HepG2 (cell line): ENCODE results near the gene SOAT2. TPM values are rescaled to one million over a fixed set of nuclear protein-coding genes. Genes with fewer than 3 reads are reported as not detected.

ENCODE experiments used
- ATAC-seq: fragments of 200-7000 bp; cut with Tn5 transposase; 3 replicates; pipeline ENCODE4 v1.9.1; 2020; ENCODE audit warnings: mild to moderate bottlenecking, moderate library complexity
- BruUV-seq: library from RNA; stranded (reverse); fragments of 400-500 nt; replicated peaks from 2 replicates; lab custom pipeline; 2021; lab: Mats Ljungman, UMichigan
- CTCF ChIA-PET: fragments of 300-600 bp; formaldehyde crosslinking; extraction: SDS; loops from one replicate; lab custom pipeline; 2021; ENCODE audit warnings: low total read pairs, inconsistent platforms, low intra/inter-chr PET ratio; lab: Yijun Ruan, JAX
- POLR2A ChIA-PET: fragments of 350-600 bp; sonication (Branson Sonifier 250); formaldehyde crosslinking; loops from one replicate; lab custom pipeline; 2020; ENCODE audit warnings: antibody characterized with exemption, inconsistent platforms; lab: Yijun Ruan, JAX
- DNase-seq: peaks from one replicate; pipeline ENCODE4 v3.0.0-alpha.2; 2015; ENCODE audit warnings: low spot score
- FAIRE-seq: peaks from 3 replicates; lab custom pipeline; 2011; peaks lifted over from hg19 to GRCh38; lab: Jason Lieb, UNC
- H2AFZ ChIP-seq: one replicate; pipeline ENCODE4 v1.6.1; 2011; ENCODE audit warnings: low read length, inconsistent platforms
- H3K27ac ChIP-seq: fragments of 300-600 bp; 3 replicates; pipeline ENCODE4 v1.8.0; 2011; ENCODE audit warnings: mixed run types, mild to moderate bottlenecking, mixed read lengths, low read length, inconsistent platforms; ENCODE audit not compliant: insufficient read depth; ENCODE audit errors: extremely low read length
- H3K27me3 ChIP-seq, 2 experiments: fragments of 200-600 bp in 1 of 2; 2 replicates in 1 of 2; 3 replicates in 1 of 2; pipeline versions ENCODE4 v1.6.0 to v1.8.0; 2011; ENCODE audit warnings: low read length in 2 of 2, mild to moderate bottlenecking in 2 of 2, moderate library complexity in 2 of 2, inconsistent platforms in 1 of 2; ENCODE audit not compliant: insufficient read depth in 2 of 2, control insufficient read depth in 1 of 2
- H3K36me3 ChIP-seq, 2 experiments: fragments of 200-600 bp in 1 of 2; replicated peaks in 1 of 2; 2 replicates in 1 of 2; 3 replicates in 1 of 2; pipeline versions ENCODE4 v1.5.1 to v1.8.0; 2011; ENCODE audit warnings: low read length in 2 of 2, inconsistent platforms in 1 of 2; ENCODE audit not compliant: insufficient read depth in 2 of 2, control insufficient read depth in 1 of 2
- H3K4me1 ChIP-seq: 2 replicates; pipeline ENCODE4 v1.5.1; 2012; ENCODE audit warnings: low read length, inconsistent platforms; ENCODE audit not compliant: insufficient read depth
- H3K4me2 ChIP-seq: 2 replicates; pipeline ENCODE4 v1.6.0; 2011; ENCODE audit warnings: low read depth, low read length, inconsistent platforms
- H3K4me3 ChIP-seq, 3 experiments: fragments of 200-600 bp in 1 of 3; sonication (generic), shearing (Covaris generic) in 1 of 3; replicated peaks in 1 of 3; 2 replicates each; pipeline ENCODE4 v1.5.1; 2011 to 2016; ENCODE audit warnings: low read length in 3 of 3, inconsistent platforms in 2 of 3, low read depth in 2 of 3, mild to moderate bottlenecking in 2 of 3, control low read depth in 1 of 3, mixed read lengths in 1 of 3; ENCODE audit not compliant: insufficient read depth in 1 of 3
- H3K79me2 ChIP-seq: one replicate; pipeline ENCODE4 v1.6.1; 2011; ENCODE audit warnings: low read length, inconsistent platforms; ENCODE audit not compliant: insufficient read depth
- H3K9ac ChIP-seq: 2 replicates; pipeline ENCODE4 v1.6.0; 2011; ENCODE audit warnings: mild to moderate bottlenecking, low read depth, low read length, inconsistent platforms; ENCODE audit not compliant: insufficient read depth
- H3K9me3 ChIP-seq: 2 replicates; pipeline ENCODE4 v1.5.1; 2012; ENCODE audit warnings: mild to moderate bottlenecking, low read length
- H4K20me1 ChIP-seq: 2 replicates; pipeline ENCODE4 v1.6.0; 2011; ENCODE audit warnings: inconsistent platforms, mild to moderate bottlenecking, low read length, moderate library complexity; ENCODE audit not compliant: insufficient read depth
- NCOA2 ChIP-seq: sonication (generic); formaldehyde crosslinking; IDR thresholded peaks from 2 replicates; pipeline ENCODE4 v1.8.0; 2022; ENCODE audit warnings: inconsistent platforms
- RXRB ChIP-seq: IDR thresholded peaks from 2 replicates; pipeline ENCODE4 v1.6.1; 2016; ENCODE audit warnings: borderline replicate concordance, missing genetic modification reagents, missing compliant biosample characterization
- SRY ChIP-seq: sonication (generic); formaldehyde crosslinking; IDR thresholded peaks from 2 replicates; pipeline ENCODE4 v1.8.0; 2022; ENCODE audit warnings: mild to moderate bottlenecking, missing genetic modification reagents
- ZNF441 ChIP-seq: sonication (generic); formaldehyde crosslinking; IDR thresholded peaks from 2 replicates; pipeline ENCODE4 v1.7.0; 2021; ENCODE audit warnings: missing genetic modification reagents, borderline replicate concordance
- ZNF589 ChIP-seq: sonication (generic); formaldehyde crosslinking; conservative IDR thresholded peaks from 2 replicates; pipeline ENCODE4 v1.8.0; 2022; ENCODE audit warnings: mild to moderate bottlenecking, moderate library complexity, missing genetic modification reagents
- WGBS: methylation state at CpG from one replicate; pipeline ENCODE4 v1.1.6; 2017; ENCODE audit warnings: low lambda C conversion rate; 5-methylcytosine and 5-hydroxymethylcytosine counted together
- in situ Hi-C: cut with HindIII; loops from 2 replicates; pipeline ENCODE4 v1.10.0; 2017; ENCODE audit warnings: low pct_unique_long_range_greater_than_20kb; ENCODE audit not compliant: extremely low pct_ligation_motif_present
- intact Hi-C: fragments of 100-400 bp; cut with micrococcal nuclease; formaldehyde crosslinking; loops from one replicate; pipeline ENCODE4 v1.10.0; 2022; ENCODE audit not compliant: unreplicated experiment
- polyA plus RNA-seq, 8 experiments: library from polyadenylated mRNA; depleted of rRNA in 3 of 8; stranded (reverse) in 7 of 8; unstranded in 1 of 8; fragments of >200 nt; fragmentation: Illumina TruSeq in 4 of 8; extraction: Trizol in 4 of 8; gene quantifications; 2 replicates each; pipeline versions ENCODE4 v1.2.1 to v1.2.3, GENCODE V29; 2011 to 2016; ENCODE audit warnings: low read depth in 4 of 8, missing spikeins in 1 of 8, mixed read lengths in 1 of 8; ENCODE audit not compliant: insufficient read depth in 1 of 8
- total RNA-seq, 5 experiments: library from RNA; depleted of rRNA; stranded (reverse); fragments of >200 nt; fragmentation: Illumina TruSeq; extraction: Trizol; gene quantifications; 2 replicates each; pipeline ENCODE4 v1.2.3, GENCODE V29; 2016; ENCODE audit warnings: low read depth in 1 of 5
- TF ChIP-seq, protein P1 (sequence below): sonication (generic); formaldehyde crosslinking; IDR thresholded peaks from 2 replicates; pipeline ENCODE4 v1.4.0; 2020; ENCODE audit warnings: missing genetic modification reagents
- TF ChIP-seq, protein P2 (sequence below): sonication (generic); formaldehyde crosslinking; IDR thresholded peaks from 2 replicates; pipeline ENCODE4 v1.5.1; 2020; ENCODE audit warnings: mild to moderate bottlenecking, missing genetic modification reagents, moderate library complexity
- TF ChIP-seq, protein P3 (sequence below): conservative IDR thresholded peaks from 2 replicates; pipeline ENCODE4 v1.6.1; 2018; ENCODE audit warnings: missing genetic modification reagents
- TF ChIP-seq, protein P4 (sequence below): sonication (generic); formaldehyde crosslinking; conservative IDR thresholded peaks from 2 replicates; pipeline ENCODE4 v1.4.0; 2020; ENCODE audit warnings: mild to moderate bottlenecking, missing genetic modification reagents, moderate library complexity

Gene SOAT2
- total and polyA plus RNA-seq, 2 of the 13 experiments (the other 11 are each of a cell fraction or from before 2014, with no cell fraction given): 14.9 to 108 TPM

DNA sequence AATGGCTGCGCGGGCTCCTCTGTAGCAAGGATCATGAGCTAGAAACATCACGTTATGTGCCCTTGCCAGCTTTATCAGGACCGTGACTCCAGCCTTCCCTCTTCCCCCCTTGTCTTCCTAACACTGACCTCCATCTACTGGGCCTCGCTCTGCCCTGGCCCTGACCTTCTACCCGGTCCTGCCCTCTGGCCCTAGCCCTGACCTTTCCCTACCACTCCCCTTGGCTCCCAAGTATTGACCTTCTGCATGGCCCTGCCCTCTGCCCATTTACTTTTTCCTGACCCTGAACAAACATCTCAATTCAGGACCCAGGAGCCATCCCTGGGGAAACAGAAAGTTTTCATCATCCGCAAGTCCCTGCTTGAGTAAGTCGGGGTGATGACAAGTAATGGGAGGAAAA is 2.0 kb downstream of the SOAT2 start:
- ChIA-PET POLR2A (interaction anchor here (3.7 kb wide), 1 partner anchor 44 kb away, joined by 16 read pairs; no protein-coding TSS in a partner anchor), CTCF (no interaction called here)
- Histone ChIP-seq H3K4me3 (peak overlapping the region in 2 of 3 experiments; percentile 39 to 76; a peak in 3 of 6 replicates), H3K27me3 (no peaks in the 10 kb centered on the region), H3K9me3 (no peaks in the 10 kb centered on the region), H3K36me3 (peaks cover 0 to 7% of the 10 kb centered on the region in 2 experiments; a peak in 2 of 5 replicates), H3K27ac (peak overlapping the region; percentile 89), H2AFZ (no peak overlapping the region), H3K4me2 (peak overlapping the region; percentile 92), H4K20me1 (no peaks in the 10 kb centered on the region), H3K9ac (no peak overlapping the region), H3K4me1 (peaks cover 70% of the 10 kb centered on the region), H3K79me2 (no peaks in the 10 kb centered on the region)
- intact Hi-C loops: no loop called here
- no TSS peak for BruUV-seq
- no peak for ATAC-seq
- in situ Hi-C loops: no loop called here
- FAIRE-seq: peak; percentile 30
- no peak for DNase-seq
- WGBS: 60% methylated on average over 8 of the region's 8 CpGs
- TF ChIP-seq, protein P1, sequence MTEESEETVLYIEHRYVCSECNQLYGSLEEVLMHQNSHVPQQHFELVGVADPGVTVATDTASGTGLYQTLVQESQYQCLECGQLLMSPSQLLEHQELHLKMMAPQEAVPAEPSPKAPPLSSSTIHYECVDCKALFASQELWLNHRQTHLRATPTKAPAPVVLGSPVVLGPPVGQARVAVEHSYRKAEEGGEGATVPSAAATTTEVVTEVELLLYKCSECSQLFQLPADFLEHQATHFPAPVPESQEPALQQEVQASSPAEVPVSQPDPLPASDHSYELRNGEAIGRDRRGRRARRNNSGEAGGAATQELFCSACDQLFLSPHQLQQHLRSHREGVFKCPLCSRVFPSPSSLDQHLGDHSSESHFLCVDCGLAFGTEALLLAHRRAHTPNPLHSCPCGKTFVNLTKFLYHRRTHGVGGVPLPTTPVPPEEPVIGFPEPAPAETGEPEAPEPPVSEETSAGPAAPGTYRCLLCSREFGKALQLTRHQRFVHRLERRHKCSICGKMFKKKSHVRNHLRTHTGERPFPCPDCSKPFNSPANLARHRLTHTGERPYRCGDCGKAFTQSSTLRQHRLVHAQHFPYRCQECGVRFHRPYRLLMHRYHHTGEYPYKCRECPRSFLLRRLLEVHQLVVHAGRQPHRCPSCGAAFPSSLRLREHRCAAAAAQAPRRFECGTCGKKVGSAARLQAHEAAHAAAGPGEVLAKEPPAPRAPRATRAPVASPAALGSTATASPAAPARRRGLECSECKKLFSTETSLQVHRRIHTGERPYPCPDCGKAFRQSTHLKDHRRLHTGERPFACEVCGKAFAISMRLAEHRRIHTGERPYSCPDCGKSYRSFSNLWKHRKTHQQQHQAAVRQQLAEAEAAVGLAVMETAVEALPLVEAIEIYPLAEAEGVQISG (CRISPR knock-in tag): peak; percentile 39; the same call in 1 of the 2 replicates
- TF ChIP-seq ZNF441 (CRISPR knock-in tag) (no peak), SRY (CRISPR knock-in tag) (no peak), NCOA2 (peak; percentile 26; the same call in 1 of the 2 replicates), RXRB (CRISPR knock-in tag) (peak; percentile 49), ZNF589 (CRISPR knock-in tag) (no peak)
- TF ChIP-seq, protein P2, sequence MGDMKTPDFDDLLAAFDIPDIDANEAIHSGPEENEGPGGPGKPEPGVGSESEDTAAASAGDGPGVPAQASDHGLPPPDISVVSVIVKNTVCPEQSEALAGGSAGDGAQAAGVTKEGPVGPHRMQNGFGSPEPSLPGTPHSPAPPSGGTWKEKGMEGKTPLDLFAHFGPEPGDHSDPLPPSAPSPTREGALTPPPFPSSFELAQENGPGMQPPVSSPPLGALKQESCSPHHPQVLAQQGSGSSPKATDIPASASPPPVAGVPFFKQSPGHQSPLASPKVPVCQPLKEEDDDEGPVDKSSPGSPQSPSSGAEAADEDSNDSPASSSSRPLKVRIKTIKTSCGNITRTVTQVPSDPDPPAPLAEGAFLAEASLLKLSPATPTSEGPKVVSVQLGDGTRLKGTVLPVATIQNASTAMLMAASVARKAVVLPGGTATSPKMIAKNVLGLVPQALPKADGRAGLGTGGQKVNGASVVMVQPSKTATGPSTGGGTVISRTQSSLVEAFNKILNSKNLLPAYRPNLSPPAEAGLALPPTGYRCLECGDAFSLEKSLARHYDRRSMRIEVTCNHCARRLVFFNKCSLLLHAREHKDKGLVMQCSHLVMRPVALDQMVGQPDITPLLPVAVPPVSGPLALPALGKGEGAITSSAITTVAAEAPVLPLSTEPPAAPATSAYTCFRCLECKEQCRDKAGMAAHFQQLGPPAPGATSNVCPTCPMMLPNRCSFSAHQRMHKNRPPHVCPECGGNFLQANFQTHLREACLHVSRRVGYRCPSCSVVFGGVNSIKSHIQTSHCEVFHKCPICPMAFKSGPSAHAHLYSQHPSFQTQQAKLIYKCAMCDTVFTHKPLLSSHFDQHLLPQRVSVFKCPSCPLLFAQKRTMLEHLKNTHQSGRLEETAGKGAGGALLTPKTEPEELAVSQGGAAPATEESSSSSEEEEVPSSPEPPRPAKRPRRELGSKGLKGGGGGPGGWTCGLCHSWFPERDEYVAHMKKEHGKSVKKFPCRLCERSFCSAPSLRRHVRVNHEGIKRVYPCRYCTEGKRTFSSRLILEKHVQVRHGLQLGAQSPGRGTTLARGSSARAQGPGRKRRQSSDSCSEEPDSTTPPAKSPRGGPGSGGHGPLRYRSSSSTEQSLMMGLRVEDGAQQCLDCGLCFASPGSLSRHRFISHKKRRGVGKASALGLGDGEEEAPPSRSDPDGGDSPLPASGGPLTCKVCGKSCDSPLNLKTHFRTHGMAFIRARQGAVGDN (CRISPR knock-in tag): peak; percentile 34
- TF ChIP-seq, protein P3, sequence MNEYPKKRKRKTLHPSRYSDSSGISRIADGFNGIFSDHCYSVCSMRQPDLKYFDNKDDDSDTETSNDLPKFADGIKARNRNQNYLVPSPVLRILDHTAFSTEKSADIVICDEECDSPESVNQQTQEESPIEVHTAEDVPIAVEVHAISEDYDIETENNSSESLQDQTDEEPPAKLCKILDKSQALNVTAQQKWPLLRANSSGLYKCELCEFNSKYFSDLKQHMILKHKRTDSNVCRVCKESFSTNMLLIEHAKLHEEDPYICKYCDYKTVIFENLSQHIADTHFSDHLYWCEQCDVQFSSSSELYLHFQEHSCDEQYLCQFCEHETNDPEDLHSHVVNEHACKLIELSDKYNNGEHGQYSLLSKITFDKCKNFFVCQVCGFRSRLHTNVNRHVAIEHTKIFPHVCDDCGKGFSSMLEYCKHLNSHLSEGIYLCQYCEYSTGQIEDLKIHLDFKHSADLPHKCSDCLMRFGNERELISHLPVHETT (CRISPR knock-in tag): no peak
- TF ChIP-seq, protein P4, sequence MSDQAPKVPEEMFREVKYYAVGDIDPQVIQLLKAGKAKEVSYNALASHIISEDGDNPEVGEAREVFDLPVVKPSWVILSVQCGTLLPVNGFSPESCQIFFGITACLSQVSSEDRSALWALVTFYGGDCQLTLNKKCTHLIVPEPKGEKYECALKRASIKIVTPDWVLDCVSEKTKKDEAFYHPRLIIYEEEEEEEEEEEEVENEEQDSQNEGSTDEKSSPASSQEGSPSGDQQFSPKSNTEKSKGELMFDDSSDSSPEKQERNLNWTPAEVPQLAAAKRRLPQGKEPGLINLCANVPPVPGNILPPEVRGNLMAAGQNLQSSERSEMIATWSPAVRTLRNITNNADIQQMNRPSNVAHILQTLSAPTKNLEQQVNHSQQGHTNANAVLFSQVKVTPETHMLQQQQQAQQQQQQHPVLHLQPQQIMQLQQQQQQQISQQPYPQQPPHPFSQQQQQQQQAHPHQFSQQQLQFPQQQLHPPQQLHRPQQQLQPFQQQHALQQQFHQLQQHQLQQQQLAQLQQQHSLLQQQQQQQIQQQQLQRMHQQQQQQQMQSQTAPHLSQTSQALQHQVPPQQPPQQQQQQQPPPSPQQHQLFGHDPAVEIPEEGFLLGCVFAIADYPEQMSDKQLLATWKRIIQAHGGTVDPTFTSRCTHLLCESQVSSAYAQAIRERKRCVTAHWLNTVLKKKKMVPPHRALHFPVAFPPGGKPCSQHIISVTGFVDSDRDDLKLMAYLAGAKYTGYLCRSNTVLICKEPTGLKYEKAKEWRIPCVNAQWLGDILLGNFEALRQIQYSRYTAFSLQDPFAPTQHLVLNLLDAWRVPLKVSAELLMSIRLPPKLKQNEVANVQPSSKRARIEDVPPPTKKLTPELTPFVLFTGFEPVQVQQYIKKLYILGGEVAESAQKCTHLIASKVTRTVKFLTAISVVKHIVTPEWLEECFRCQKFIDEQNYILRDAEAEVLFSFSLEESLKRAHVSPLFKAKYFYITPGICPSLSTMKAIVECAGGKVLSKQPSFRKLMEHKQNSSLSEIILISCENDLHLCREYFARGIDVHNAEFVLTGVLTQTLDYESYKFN: peak; percentile 66
